NCI-H2196 (cell line): ENCODE measurements around the gene HCLS1.
"Not testable (repeated sequence)": the region's sequence is repeated elsewhere in the genome, so short reads cannot be mapped to it uniquely, and the experiment has no call there.

ENCODE experiments used
- DNase-seq: peaks from one replicate; lab custom pipeline; 2025; ENCODE audit not compliant: unreplicated experiment; lab: John Stamatoyannopoulos, UW

The HCLS1 gene

GRCh38 chr3:121660356-121661171 lies at the start of gene HCLS1:
Gene HCLS1, minus strand, starts transcription at chr3:121660903. Its CDS starts 2,556 bp downstream, at chr3:121658347.
- no peak for DNase-seq

- no peak for DNase-seq
Observed at GRCh38 chr3:121710347-121710746, 49.6 kb upstream of the HCLS1 start.

DNA sequence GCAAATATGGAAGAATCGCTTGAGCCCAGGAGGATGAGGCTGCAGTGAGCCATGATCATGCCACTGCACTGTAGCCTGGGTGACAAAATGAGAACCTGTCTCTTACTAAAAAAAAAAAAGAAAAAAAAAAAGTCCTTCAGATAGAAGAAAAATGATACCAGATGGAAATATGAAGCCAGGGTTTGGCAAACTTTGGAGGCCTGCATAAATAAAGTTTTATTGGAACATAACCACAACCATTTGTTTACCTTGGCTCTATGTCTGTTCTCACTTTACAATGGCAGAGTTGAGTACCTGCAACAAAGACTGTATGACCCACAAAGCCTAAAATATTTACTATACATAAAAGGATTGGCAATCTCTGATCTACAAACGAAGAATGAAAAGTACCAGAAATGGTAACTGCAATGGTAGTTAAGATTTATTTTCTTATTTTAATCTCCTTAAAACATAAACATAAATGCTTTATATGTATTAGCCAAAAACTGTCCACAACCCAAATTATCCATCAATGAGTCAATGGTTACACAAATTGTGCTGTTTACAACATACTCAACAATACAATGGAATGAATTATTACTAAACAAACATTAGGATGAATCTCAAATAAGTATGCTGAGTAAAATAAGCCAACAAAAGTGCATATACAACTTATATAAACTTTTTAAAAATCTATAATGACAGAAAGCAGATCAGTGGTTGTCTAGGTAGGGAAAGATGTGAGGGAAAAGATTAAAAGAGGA lies 47.0 kb upstream of the HCLS1 start:
- peak; percentile 34 for DNase-seq

- DNase-seq, result no peak
Observed at GRCh38 chr3:121705541-121705940, 44.8 kb upstream of the HCLS1 start.

- no peak for DNase-seq
Observed at GRCh38 chr3:121703973-121704372, 43.3 kb upstream of the HCLS1 start.

GRCh38 chr3:121698901-121699300 lies 38.2 kb upstream of the HCLS1 start:
- no peak for DNase-seq

- DNase-seq, result no peak
Observed at GRCh38 chr3:121698476-121698875, 37.8 kb upstream of the HCLS1 start.

DNA sequence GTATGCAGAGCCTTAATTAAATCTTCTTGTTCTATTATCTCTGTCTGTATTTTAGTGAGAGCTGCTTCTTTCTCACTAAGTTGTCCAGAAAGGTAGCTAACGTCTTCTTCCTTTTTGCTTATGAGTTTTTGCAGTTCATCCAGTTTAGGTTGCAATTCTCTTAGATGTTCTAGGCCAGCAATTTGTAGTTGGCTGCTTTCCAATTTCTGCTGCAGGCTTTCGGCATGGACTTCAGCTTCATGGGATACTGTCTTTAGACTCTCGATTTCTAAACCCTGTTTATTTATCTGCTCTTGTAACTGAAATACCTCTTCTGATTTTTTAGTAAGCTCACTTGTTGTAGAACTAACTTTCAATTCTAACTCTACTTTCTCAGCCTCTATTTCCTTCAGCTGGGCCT lies 35.5 kb upstream of the HCLS1 start:
- no peak for DNase-seq

DNA sequence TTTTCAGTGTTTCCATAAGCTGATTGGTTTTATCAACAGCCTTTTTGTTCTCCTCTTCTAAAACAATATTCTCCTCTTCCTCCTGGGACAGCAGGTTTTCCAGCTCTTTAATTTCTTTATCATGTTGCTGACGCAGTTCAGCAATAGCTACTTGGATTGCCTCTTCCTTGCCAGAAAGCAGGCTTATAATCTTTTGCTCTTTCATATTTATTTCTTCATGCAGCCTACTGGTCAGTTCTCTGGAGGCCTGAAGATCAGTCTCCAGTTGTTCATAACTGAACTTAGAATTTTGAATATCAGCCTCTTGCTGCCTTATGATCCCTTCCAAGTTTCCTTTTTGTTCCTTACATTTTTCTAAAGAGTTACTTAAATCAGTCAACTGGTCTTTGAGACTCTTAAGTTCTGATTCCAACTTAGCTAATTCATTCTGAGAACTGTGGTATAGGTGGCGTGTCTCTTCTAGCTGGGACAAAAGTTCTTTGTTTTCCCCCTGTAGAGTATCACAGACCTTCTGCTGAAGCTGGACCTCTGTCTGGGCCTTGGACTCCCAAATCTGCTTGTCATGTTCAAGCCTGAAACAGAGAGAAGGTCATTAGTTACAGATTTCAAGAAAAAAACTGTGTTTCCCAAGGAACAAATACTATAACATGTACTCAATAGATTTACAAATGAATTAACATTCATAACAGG lies 31.5 kb upstream of the HCLS1 start:
- no peak for DNase-seq

DNA sequence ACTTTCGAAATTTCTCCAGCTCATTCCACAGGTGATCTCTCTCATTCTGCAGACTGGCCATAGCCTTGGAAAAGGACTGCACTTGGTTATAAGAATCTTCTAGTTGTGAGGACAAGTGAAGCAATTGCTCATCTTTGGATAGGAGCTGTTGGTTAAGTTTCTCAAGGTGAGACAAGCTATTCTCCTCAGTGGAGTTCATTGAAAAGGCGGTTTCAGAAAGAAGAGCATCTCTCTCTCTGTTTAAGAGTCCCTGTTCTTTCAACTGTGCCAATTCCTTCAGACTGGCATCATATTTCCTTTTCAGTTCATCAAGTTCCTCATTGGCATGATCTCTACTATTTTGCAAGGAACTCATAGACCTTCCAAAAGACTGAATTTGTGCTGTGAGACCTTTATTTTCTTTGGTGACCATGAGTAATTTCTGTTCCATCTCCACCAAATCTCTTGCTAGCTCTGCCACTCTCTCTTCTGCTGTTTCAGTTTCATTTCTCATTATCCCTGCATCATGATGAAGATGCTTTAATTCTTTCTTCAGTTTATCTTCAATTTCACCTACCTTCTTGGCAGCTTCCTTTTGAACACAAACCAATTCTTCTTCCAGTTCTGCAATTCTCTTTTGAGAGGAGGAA lies 30.2 kb upstream of the HCLS1 start:
- DNase-seq, result no peak

GRCh38 chr3:121688747-121689146 lies 28.0 kb upstream of the HCLS1 start:
- not testable (repeated sequence) for DNase-seq

DNA sequence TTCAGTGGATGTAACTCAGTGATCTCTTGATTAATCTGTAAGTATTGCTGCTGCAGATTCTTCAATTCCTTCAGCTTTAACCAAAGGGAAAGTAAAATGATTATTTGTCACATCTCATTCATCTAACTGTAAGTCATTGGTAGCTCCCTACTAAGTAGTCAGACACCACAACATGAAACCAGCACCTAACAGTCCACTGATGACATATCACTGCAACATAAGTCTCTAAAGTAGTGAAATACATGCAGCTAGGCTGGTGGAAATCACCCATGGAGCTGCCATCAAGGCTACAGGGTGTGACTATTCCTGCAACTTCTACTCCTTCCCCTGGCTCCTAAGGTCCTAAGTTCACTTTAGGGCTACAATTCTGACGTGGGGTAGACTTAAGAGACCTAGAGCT lies 21.1 kb upstream of the HCLS1 start:
- no peak for DNase-seq

GRCh38 chr3:121677141-121677540 lies 16.4 kb upstream of the HCLS1 start:
- no peak for DNase-seq

- DNase-seq, result no peak
Observed at GRCh38 chr3:121670676-121671075, 10.0 kb upstream of the HCLS1 start.

DNA sequence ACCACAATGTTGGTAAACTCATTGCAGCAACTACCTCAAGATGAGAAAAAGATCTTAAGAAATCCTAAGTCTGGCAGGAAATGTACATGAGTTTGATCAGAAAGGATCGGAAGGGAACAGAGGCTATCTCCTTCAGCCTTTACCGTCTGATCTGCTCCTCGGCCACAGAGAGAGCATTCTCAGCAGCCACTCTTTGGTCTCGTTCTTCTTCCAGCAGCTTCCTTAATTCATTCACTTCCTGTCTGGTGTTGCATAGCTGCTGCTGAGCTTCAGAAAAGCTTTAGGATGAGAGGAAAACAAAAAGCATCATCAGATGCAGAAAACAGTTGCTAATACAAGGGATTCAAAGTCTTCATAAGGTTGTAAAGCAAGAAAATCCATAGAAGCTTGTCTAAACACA lies 6.6 kb upstream of the HCLS1 start:
- no peak for DNase-seq

DNA sequence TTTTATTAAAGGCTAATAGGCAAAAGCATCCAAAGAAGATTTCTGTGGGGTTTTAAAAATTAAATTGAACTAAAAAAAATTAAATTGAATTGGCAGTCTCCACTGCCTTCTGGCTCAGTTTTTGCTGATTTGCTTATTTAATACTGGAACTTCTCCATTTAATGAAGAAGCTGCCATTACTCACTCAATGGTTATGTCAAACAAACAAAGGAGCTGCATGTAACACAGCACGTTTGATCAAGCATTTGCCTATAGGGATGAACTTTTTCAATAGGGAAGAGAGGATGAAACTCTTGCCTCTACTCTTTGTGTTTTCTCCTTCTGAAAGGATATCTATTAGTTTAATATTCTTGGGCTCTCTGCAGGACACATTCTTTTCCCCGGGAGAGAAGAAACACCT lies 4.8 kb upstream of the HCLS1 start:
- no peak for DNase-seq

GRCh38 chr3:121663171-121663847 lies 2.6 kb upstream of the HCLS1 start:
- no peak for DNase-seq

DNA sequence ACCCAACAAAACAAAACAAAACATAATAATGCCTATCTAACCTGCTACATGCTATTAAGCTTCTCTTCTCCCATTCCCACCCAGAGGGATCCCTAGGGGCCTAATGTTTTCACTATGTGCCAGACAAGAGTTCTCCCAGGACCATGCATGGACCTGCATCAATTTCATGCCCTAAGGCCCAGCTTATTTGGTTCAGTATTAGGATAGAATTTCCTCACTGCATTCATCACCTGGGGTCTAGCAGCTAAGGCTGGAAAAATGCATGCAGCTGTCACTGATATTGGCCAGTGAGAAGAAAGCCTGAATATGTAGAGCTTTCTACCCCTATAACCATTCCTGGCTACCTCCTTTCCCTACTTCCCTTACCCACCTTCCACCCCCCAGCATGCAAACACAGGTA lies 2.0 kb upstream of the HCLS1 start:
- DNase-seq, result no peak

- DNase-seq, result no peak
Observed at GRCh38 chr3:121661376-121661775, 673 bp upstream of the HCLS1 start.

GRCh38 chr3:121659586-121659985 lies 1.1 kb downstream of the HCLS1 start:
- DNase-seq, result no peak
